ENCODE data around the gene ETS1.

Gene ETS1

DNA sequence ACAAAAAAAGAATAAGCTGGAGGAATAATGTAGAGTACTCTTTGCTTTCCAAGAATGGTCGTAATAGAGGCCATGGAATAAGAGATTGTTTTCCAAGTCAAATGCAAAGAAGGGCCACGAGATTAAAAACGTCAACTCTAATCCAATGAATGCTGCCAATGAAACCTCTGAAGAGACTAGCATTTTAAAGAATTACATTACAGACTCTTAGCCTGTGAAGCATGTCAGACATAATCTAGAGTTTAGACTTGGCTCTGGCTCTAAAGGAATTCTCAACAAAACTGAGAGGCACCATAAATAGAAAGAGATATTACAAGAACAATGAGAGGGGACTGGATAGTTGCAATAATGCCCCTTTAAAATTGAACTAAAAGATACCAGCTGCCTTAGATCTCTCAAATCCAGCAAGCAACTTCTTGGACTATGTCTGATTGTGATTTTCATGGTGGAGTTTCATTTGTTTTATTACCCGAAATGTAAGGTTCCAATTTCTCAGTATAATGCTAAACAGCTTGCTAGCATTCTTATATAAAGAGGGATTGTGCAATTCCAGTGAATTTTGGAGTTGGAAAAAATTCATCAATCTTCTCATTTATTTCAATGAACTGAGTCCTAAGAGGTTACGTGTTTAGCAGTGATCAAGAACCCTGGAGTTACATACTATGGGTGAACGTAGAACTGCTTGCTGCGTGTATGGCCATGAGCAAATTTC lies 5.6 kb downstream of the ETS1 start:
- peaks cover 2% of the 10 kb centered on the region for H3K27me3 ChIP-seq (ENCODE audit: insufficient read depth, poor library complexity, severe bottlenecking)
- TF ChIP-seq POLR2AphosphoS5 (IDR thresholded peaks at IDR 0.05; ENCODE audit: low read depth) (no peak), GABPA (IDR thresholded peaks at IDR 0.05; ENCODE audit: low read depth) (no peak), REST (IDR thresholded peaks at IDR 0.05; ENCODE audit: insufficient replicate concordance, low read depth) (no peak), SPI1 (IDR thresholded peaks at IDR 0.05; ENCODE audit: borderline replicate concordance, low read depth) (no peak), CTCF (IDR thresholded peaks at IDR 0.05; ENCODE audit: insufficient read depth, low read length) (no peak)

GRCh38 chr11:128580612-128581011 lies 6.7 kb downstream of the ETS1 start:
- H3K27me3 ChIP-seq (ENCODE audit: insufficient read depth, poor library complexity, severe bottlenecking), result no peaks in the 10 kb centered on the region
- DNase-seq (ENCODE audit: low read depth in 1 of 2, low spot score in 1 of 2), result no peak
- no peak overlapping the region for H3K27ac ChIP-seq (replicated peaks)
- no peak overlapping the region for H3K4me3 ChIP-seq (replicated peaks; ENCODE audit: insufficient read depth, low read length)
- TF ChIP-seq REST (IDR thresholded peaks at IDR 0.05; ENCODE audit: insufficient replicate concordance, low read depth) (no peak), CTCF (IDR thresholded peaks at IDR 0.05; ENCODE audit: insufficient read depth, low read length) (no peak), GABPA (IDR thresholded peaks at IDR 0.05; ENCODE audit: low read depth) (no peak), SPI1 (IDR thresholded peaks at IDR 0.05; ENCODE audit: borderline replicate concordance, low read depth) (no peak), POLR2AphosphoS5 (IDR thresholded peaks at IDR 0.05; ENCODE audit: low read depth) (no peak)

More for the DNA sequence above, 5.6 kb downstream of the ETS1 start:
- H3K4me3 ChIP-seq (replicated peaks; ENCODE audit: insufficient read depth, low read length), result no peak overlapping the region
- peak overlapping the region; percentile 61 for H3K27ac ChIP-seq (replicated peaks)
- DNase-seq (ENCODE audit: low read depth in 1 of 2, low spot score in 1 of 2), result no peak

DNA sequence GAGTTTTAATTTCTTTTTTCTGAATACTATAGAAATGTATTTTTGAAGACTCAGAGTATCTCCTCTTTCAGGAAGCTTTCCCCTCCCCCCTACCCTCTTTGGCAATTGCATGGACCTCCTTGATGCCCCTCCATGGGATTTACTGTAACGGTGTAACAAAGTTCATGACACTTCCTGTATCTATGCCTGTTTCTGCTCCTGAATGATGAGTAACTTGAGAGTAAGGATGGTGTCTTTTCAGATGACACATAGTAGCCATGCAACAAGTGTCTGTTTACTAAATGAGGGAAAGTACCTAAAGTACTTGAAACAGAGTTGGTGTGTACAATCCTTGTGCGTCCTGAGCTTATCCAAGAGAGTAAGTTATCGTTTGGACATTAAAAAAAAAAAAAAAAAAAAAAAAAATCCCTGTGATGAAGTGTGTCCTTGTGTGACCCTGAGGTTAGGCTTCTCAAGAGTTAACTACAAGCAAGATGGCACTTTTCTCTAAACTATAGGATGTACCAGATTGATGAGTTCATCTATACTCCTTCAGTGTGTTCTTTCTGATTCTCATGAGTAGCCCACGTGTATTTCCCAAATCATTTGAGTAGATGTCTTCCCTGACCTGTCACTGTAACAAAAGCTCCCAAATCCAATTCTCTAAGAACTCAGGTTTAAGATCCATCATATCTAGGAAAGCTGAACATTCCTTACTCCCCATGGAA lies 7.4 kb downstream of the ETS1 start:
- no peak overlapping the region for H3K27ac ChIP-seq (replicated peaks)
- no peak for DNase-seq (ENCODE audit: low read depth in 1 of 2, low spot score in 1 of 2)
- H3K4me3 ChIP-seq (replicated peaks; ENCODE audit: insufficient read depth, low read length), result no peak overlapping the region
- H3K27me3 ChIP-seq (ENCODE audit: insufficient read depth, poor library complexity, severe bottlenecking), result no peaks in the 10 kb centered on the region
- TF ChIP-seq GABPA (IDR thresholded peaks at IDR 0.05; ENCODE audit: low read depth) (no peak), REST (IDR thresholded peaks at IDR 0.05; ENCODE audit: insufficient replicate concordance, low read depth) (no peak), CTCF (IDR thresholded peaks at IDR 0.05; ENCODE audit: insufficient read depth, low read length) (no peak)

Data from HL-60 (cell line).